ENCODE measurements around the gene ACP7.
"Not testable (repeated sequence)": the region's sequence is repeated elsewhere in the genome, so short reads cannot be mapped to it uniquely, and the experiment has no call there.

Gene ACP7

DNA sequence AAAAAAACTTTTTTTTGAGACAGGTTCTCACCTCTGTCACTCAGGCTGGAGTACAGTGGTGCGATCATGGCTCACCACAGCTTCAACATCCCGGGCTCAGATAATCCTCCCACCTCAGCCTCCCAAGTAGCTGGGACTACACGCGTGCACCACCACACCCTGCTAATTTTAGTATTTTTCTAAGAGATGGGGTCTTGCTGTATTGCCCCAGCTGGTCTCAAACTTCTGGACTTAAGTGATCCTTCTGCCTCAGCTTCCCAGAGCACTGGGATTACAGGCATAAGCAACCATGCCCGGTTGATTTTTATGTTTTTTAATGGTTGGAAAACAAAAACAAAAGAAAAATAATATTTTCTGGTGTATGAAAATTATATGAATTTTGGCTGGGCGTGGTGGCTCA, 9.2 kb upstream of the ACP7 start:
- in situ Hi-C loops (cut with MboI; ENCODE audit: low sequenced_read_pairs): no loop called here

DNA sequence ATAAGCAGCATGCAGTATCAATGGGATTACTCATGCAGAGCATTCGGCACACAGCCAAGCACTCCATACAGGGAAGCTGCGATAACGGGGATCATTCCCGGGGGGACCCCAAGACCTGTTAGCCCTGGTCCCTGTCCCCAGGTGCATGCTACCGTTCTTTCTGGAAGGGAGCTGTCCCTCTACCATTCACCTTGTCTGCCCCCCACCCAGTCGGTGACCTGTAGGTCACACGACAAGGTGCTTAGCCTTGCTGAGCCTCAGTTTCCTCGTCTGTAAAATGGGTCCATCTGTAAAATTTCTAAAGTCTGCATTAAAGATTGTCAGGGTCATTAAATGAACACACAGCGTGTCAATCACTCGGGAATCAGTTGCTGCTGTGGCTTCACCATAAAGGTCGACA, 6.8 kb upstream of the ACP7 start:
- in situ Hi-C loops (cut with MboI; ENCODE audit: low sequenced_read_pairs): no loop called here

DNA sequence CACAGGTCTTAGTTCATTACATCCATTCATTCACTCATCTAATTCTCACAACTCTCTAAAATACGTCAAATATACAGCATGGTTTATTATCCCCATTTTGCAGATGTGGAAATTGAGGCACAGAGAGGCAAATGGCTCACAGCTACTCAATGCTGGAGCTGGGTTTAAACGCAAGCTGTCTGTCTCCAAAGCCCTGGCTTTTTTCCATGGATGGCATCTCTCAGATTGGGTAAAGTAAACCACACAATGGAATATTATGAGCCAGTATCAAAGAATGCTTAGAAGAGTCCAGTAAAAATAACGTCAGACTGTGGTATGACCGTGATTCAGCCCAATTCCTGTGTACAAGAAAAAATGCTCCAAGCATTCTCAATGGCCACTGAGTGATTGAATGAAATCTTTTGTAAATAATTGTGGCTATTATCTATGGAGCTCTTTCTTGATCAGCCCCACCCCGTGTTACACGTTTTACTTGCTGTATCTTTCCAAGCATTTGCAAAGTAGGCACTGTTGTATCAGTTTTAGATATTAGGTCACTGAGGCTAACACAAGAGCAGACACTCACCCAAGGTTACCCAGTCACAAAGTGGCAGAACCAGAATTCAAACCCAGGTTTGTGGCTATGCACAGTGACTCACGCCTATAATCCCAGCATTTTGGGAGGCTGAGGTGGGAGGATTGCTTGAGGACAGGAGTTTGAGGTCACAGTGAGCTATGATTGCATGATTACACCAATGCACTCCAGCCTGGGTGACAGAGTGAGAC, 5.5 kb upstream of the ACP7 start:
- in situ Hi-C loops (cut with MboI; ENCODE audit: low sequenced_read_pairs): no loop called here

DNA sequence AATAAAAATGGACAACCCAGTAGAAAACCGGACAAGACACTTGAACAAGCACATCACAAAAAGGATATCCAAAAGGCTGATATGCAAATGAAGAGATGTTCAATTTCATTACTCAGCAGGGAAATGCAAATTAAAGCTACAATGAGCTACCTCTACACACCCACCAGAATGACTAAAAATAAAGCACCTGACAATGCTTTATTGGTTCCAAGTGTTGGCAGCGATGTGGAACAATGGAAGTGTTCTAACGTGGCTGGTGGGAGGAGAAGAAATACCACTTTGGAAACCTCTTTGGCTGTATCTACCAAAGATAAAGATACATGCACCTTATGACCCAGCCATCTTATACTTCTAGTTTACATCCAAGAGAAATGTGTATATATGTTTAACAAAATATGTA, 3.7 kb upstream of the ACP7 start:
- in situ Hi-C loops (cut with MboI; ENCODE audit: low sequenced_read_pairs): no loop called here

DNA sequence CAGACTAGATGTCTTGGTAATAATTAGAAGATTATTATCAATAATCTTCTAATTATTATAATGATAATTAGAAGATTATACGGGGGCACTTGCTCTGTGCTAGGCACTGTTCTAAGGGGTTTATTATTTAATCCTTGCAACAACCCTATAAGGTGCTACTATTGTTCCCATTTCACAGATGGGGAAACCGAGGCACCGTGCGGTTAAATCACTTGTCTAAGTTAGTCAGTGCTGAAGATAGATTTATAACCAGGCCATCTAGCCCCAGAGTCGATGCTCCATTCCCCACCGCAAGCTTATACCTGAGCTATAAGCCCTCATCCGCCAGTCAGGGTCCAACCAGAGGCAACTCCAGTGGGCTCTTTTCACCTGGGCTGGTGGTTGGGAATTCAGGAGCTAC, 2.0 kb upstream of the ACP7 start:
- in situ Hi-C loops (cut with MboI; ENCODE audit: low sequenced_read_pairs): no loop called here

DNA sequence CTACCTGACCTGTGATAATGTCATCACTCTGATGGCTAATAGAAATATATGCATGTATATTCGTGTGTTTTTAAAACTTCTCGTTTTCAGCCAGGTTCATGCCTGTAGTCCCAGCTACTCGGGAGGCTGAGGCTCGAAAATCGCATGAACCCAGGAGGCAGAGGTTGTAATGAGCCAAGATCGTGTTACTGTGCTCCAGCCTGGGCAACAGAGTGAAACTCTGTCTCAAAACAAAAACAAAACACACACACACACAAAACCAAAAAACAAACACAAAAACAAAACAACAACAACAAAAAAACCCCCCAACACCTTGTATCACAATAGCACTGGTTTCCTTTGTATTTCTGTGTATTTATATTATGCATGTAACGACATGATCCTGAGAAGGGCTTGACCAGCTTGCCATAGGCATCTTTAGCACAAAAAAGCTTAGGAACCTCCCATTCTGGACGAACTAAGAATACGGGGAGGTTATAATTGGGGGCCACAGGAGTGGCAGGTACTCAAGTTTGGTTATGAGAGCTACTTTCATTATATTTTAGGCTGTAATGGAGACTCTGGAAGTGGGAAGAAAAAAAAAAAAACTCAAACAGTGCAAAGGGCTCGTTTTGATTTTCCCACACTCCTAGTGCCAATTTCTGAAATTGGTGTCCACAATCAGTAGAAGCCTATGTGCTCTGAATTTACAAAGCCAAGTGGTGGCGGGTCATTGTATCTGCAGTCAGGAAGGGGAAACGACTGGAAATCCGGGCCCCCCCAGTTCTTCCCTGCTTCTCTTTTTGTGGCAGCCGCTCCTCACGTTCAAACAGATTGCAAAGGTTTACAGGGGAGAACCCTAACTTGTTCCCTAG, 1.2 kb upstream of the ACP7 start:
- in situ Hi-C loops (cut with MboI; ENCODE audit: low sequenced_read_pairs): no loop called here

DNA sequence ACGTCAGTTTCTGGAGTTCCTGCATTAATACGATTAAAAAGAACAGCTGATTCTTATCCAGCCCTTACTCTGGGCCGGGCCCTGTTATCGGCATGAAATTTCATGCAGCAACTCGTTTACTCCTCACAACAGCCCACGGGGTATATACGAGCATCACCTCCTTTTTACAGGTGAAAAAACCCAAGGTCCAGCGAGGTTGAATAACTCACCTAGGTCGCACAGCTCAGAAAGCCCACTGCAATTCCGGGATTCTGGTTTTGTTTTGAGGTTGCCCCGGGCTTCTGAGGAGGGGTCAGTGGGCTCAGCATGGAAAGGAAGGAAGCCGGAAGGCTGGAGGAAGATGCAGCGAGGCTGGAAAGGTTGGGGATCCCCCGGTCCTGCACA, 577 bp upstream of the ACP7 start:
- in situ Hi-C loops (cut with MboI; ENCODE audit: low sequenced_read_pairs): no loop called here

DNA sequence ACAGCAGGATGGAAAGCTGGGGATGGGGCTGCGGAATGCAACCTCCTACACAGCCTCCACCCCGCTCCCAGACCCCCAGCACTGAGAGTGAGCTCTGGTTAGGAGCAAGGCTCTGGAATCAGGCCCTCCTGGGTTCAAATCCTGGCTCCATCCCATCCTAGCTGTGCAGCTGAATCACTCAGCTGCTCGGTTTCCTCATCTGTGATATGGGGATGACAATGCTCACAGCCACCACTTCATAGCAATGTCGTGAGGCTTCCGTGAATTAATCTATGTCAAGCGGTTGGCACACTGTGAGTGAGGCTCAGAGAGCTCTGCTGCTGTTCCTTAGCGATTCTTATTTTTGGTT, 538 bp downstream of the ACP7 start:
- in situ Hi-C loops (cut with MboI; ENCODE audit: low sequenced_read_pairs): no loop called here

DNA sequence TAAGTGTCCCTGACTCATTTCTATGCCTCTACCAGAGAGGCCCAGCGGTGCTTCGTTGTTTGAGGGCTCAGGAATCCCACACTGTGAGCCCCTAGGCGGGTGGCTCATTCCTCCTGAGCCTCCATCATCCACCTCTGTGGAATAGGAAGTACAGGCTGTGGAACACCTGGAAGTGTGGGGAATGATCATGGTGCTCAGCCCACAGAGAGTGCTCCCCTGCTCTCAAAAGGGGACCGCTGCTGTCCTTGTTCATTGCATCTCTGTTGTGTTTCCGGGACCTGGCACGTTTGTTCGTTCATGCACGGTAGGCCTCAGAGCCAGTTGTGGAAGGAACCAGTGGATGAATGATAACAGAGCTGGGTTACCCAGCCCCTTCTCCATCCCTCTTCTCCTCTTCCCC, 1.2 kb downstream of the ACP7 start:
- in situ Hi-C loops (cut with MboI; ENCODE audit: low sequenced_read_pairs): no loop called here

DNA sequence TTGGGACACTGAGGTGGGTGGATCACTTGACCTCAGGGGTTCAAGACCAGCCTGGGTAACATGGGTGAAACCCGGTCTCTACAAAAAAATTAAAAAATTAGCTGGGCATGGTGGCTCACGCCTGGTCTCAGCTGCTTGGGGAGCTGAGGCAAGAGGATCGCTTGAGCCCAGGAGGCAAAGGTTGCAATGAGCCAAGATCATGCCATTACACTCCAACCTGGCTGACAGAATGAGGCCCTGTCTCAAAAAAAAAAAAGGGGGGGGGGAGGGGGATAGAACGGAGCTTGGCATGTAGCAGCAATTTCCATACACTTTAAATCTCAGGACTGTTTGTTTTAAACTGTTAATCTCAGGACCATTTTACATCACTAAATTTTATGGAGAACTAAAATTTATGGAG, 2.2 kb downstream of the ACP7 start:
- in situ Hi-C loops (cut with MboI; ENCODE audit: low sequenced_read_pairs): no loop called here

DNA sequence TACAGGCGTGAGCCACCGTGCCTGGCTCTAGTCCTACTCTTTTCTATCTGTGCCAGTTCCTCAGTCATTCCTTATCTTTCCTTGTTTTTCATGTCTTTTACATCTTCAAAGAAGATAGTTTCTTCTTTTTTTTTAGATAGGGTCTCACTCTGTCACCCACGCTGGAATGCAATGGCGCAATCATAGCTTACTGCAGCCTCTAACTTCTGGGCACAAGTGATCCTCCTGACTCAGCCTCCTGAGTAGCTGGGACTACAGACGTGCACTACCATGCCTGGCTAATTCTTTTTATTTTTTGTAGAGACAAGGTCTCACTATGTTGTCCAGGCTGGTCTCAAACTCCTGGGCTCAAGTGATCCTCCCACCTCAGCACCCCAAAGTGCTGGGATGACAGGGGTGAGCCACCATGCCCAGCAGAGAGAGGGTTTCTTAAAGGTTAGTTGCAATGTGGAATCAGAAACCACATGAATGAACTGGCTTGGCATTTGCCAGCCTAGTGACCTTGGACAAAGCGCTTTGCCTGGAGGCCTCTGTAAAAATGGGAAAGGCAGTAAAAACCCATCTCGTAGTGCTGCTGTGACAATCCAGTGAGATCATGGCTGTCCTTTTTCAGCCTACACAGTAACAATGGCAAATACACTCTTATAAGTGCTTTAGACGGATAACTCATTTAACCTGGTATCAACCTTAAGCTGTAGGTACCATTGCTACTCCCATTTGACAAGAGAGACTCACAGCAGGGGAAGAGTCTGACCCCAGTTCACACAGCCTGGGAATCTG, 3.9 kb downstream of the ACP7 start:
- in situ Hi-C loops (cut with MboI; ENCODE audit: low sequenced_read_pairs): no loop called here

DNA sequence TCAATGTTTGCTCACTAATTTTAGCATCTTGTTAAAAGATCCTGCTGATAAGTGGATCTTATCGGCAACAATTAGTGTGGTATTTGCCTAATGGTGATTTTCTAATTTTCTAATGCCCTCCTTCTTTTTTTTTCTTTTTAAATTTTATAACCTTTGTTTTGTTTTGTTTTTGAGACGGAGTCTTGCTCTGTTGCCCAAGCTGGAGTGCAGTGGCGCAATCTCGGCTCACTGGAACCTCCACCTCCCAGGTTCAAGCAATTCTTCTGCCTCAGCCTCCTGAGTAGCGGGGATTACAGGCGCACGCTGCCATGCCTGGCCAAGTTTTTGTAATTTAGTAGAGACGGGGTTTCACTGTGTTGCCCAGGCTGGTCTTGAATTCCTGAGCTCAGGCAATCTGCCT, 5.8 kb downstream of the ACP7 start:
- in situ Hi-C loops (cut with MboI; ENCODE audit: low sequenced_read_pairs): not testable (repeated sequence)

DNA sequence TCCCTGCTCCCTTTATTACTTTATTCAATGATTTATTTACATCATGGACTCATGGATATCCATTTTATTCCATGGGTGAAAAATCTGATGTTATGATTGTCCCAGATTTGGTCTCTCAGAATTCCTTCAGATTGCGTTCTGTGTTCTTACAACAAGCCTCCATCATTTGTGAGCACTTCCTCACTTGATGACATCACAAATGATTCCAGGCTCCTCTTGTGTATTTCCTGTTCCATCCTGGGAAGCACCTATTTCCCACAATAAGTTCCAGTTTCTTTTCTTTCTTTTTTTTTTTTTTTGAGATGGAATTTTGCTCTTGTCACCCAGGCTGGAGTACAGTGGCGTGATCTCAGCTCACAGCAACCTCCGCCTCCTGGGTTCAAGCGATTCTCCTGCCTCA, 6.7 kb downstream of the ACP7 start:
- in situ Hi-C loops (cut with MboI; ENCODE audit: low sequenced_read_pairs): no loop called here

DNA sequence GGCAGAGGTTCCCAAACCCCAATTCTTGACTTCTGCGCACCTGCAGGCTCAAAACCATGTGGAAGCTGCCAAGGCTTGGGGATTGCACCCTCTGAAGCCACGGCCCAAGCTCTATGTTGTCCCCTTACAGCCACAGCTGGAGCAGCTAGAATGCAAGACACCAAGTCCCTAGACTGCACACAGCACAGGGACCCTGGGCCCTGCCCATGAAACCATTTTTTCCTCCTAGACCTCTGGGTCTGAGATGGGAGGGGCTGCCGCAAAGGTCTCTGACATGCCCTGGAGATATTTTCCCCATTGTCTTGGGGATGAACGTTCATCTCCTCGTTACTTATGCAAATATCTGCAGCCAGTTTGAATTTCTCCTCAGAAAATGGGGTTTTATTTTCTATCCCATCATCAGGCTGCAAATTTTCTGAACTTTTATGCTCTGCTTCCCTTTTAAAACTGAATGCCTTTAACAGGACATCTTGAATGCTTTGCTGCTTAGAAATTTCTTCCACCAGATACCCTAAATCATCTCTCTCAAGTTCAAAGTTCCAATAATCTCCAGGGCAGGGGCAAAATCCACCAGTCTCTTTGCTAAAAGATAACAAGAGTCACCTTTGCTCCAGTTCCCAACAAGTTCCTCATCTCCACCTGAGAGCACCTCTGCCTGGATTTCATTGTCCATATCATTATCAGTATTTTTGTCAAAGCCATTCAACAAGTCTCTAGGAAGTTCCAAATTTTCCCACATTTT, 11.8 kb downstream of the ACP7 start:
- in situ Hi-C loops (cut with MboI; ENCODE audit: low sequenced_read_pairs): not testable (repeated sequence)

DNA sequence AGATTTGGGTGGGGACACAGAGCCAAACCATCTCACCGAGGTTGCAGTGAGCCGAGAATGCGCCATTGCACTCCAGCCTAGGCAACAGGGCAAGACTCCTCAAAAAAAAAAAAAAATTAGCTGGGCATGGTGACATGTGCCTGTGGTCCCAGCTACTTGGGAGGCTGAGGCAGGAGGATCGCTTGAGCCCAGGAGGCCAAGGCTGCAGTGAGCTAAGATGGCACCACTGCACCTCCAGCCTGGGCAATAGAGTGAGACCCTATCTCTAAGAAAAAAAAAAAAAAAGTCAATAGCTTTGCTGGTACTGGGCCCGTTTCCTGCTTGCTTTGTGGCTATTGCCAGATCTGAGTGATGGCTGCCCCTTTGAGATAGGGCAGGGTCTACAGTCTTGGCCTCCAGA, 13.1 kb downstream of the ACP7 start:
- in situ Hi-C loops (cut with MboI; ENCODE audit: low sequenced_read_pairs): no loop called here

DNA sequence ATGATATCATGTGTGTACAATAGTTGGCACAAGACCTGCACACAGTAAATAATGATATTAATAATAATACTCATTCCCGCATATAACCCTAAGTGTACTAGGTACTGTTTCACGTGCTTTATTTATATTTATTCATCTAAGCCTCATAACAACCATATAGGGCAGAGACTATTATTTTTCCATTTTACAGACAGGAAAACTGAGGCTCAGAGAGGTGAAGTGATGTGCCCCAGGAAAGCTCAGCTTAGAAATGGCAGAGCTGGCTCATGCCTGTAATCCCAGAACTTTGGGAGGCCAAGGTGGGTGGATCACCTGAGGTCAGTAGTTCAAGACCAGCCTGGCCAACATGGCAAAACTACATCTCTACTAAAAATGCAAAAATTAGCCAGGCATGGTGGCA, 13.6 kb downstream of the ACP7 start:
- in situ Hi-C loops (cut with MboI; ENCODE audit: low sequenced_read_pairs): no loop called here

DNA sequence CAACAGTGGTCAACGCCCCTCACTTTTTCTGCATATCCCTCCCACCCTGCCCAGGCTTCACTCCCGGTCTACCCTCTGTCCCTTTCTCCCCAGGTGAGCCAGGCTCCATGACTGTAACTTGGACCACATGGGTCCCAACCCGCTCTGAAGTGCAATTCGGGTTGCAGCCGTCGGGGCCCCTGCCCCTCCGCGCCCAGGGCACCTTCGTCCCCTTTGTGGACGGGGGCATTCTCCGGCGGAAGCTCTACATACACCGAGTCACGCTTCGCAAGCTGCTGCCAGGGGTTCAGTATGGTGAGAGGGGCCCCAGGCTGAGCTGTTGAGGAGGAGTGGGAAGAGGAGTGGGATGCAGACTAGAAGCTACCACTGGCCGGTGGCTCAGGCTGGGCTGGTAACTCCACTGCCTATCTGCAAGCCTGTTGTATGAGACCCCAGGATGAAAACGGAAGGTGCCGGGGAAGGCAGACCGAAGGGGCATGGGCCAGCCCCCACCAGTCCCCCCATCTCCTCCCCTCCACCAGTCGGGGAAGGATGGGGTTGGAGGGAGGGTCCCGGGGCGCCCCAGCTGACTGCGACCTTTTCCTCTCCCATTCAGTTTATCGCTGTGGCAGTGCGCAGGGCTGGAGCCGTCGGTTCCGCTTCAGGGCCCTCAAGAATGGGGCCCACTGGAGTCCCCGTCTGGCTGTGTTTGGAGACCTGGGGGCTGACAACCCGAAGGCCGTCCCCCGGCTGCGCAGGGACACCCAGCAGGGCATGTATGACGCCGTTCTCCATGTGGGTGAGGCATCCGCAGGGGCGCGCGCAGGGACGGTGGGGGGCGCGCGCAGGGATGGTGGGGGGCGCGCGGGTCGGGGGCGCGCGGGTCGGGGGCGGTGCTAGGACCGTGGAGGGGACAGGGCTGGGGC, 14.4 kb downstream of the ACP7 start:
- in situ Hi-C loops (cut with MboI; ENCODE audit: low sequenced_read_pairs): no loop called here

DNA sequence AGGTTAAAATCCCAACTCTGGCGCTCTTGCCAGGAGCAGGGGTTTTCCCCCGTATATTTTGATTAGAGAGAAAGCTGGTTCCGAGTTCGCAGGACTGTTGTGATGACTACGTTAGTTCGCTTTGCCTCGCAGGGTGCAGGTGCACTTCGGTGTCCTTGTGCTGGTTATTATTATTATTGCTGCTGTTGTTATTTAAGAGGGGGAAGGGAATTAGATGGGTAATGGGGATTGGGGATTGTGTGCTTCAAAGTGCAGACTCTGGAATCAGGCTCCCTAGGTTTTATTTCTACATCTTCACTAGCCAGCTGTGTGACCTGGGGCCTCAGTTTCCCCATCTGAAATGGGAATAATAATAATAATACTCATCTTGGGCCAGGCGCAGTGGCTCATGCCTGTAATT, 15.2 kb downstream of the ACP7 start:
- in situ Hi-C loops (cut with MboI; ENCODE audit: low sequenced_read_pairs): no loop called here

DNA sequence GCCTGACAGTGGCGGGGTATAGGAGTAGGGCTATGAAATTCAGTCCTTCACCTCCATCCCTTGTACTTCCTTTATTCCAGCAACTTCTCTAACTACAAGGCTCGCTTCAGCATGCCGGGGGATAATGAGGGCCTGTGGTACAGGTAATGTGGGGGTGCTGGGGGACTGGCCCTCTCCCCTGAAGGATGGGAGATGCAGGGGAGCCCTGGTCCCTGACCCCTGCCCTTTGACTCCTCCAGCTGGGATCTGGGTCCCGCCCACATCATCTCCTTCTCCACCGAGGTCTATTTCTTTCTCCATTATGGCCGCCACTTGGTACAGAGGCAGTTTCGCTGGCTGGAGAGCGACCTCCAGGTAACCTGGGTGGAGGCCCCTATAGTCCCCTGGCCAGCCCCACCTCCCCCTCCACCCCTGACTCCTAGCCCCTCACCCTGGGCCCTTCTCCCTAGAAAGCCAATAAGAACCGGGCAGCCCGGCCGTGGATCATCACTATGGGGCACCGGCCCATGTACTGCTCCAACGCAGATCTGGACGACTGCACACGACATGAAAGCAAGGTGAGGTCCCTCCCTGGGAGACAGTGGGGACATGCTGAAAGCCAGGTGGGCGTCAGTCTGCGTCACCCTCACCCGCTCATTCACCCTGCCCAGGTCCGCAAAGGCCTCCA, 16.5 kb downstream of the ACP7 start:
- in situ Hi-C loops (cut with MboI; ENCODE audit: low sequenced_read_pairs): loop anchor here (25.0 kb wide), 1 partner anchor 437 kb away; the partner anchor contains the start of genes EID2 and EID2B
